Jurkat, Clone E6-1 (cell line): Measurements from ENCODE around the gene MRPS2.
"Not testable (repeated sequence)": the region's sequence is repeated elsewhere in the genome, so short reads cannot be mapped to it uniquely, and the experiment has no call there.

Experiments
- DNase-seq: peaks from one replicate; pipeline ENCODE4 v3.0.0-alpha.2; 2011; ENCODE audit warnings: low read depth, low spot score
- H3K4me3 ChIP-seq: 2 replicates; pipeline ENCODE4 v1.5.1; 2011; ENCODE audit warnings: mild to moderate bottlenecking, low read length, control low read depth, moderate library complexity

The MRPS2 gene

DNA sequence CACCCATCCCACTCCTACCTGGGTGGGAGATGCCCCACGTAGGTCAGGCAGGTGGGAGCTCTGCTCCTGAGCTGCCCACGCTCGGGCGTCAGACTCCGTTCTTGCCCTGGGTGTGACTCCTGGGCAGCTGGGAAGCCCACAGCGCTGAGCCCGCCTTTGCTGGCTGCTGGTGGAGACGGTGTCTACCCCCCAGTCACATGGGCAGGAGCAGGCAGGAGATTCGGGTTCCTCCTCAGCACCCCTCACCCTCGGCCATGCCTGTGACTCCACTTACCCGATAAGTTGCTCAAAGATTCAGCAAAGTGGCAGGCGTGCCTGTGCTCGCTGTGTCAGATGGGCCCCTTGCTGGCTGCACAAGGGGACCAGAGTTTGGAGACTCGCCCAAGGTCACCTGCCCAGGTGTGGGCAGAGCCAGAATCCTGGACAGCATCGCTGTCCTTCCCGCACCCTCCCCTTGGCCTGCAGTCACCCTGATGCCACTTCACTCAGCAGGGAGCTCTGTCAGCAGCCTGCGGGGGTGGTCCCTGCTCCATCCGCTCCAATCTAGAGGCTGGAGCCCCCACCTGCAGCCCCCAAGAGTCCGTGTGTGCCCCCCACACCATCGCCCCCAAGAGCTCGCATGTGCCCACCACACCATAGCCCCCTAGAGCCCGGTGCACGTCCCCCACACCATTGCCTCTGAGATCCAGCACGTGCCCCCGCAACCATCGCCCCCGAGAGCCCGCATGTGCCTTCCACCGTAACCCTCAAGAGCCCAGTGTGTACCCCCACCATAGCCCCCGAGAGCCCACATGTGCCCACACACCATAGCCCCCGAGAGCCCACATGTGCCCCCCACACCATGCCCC, 25.0 kb downstream of the MRPS2 start:
- DNase-seq, result no peak
- H3K4me3 ChIP-seq, result no peak overlapping the region

DNA sequence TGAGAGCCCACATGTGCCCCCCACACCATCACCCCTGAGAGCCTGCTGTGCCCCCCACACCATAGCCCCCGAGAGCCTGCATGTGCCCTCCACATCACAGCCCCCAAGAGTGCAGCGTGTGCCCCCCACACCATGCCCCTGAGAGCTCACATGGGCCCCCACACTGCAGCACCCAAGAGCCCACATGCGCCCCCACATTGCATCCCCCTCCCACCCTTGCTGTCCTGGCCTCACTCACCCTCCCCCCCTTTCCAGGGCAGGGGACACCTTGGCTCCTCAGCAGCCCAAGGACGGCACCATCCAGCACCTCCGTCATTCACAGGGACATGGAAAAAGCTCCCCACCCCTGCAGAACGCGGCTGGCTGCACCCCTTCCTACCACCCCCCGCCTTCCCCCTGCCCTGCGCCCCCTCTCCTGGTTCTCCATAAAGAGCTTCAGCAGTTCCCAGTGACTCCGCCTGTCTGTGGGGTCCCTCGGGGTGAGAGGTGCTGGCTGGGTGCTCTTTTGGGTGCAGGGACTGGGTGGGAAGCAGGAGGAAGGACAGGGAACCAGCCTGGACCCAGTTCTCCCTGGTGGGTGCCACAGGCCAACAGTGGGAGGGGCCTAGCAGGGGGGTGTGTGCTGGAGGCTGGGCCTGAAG, 25.7 kb downstream of the MRPS2 start:
- H3K4me3 ChIP-seq, result no peak overlapping the region
- no peak for DNase-seq

- no peak for DNase-seq
- no peak overlapping the region for H3K4me3 ChIP-seq
Observed at GRCh38 chr9:135526730-135527571, 26.5 kb downstream of the MRPS2 start.

DNA sequence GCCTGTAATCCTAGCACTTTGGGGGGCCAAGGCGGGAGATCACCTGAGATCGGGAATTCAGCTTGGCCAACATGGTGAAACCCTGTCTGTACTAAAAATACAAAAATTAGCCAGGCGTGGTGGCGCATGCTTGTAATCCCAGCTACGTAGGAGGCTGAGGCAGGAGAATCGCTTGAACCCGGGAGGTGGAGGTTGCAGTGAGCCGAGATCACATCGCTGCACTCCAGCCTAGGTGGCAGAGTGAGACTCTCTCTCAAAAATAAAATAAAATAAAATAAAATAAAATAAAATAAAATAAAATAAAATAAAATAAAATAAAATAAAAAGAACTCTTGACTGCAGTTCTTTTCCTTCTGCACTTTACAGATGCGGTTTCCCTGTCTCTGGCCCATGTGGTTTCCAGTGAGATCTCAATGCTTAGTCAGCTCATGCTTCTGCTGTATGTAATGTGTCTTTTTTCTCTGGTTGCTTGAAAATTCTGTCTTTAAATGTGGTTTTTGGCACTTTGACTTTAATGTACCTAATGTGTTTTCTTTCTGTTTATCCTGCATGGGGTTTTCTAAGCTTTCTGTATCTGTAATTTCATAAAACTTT, 28.5 kb downstream of the MRPS2 start:
- H3K4me3 ChIP-seq, result not testable (repeated sequence)
- DNase-seq, result peak; percentile 52

DNA sequence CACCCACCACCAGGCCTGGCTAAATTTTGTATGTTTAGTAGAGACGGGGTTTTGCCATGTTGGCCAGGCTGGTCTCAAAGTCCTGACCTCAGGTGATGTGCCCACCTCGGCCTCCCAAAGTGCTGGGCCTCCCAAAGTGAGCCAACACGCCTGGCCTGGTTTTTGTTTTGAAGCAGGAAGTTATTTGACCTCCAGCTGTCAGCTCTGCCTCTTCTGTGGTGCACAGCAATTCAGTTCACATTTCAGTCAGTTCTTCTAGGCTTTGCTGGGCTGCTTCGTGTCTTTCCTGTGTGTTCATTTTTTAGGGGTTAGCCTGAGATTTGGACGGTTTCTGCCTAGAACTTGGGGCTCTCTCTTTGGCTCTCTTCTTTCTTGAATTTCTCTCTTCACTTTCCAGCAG, 29.7 kb downstream of the MRPS2 start:
- no peak overlapping the region for H3K4me3 ChIP-seq
- no peak for DNase-seq

- no peak overlapping the region for H3K4me3 ChIP-seq
- no peak for DNase-seq
Observed at GRCh38 chr9:135531096-135531495, 30.6 kb downstream of the MRPS2 start.

DNA sequence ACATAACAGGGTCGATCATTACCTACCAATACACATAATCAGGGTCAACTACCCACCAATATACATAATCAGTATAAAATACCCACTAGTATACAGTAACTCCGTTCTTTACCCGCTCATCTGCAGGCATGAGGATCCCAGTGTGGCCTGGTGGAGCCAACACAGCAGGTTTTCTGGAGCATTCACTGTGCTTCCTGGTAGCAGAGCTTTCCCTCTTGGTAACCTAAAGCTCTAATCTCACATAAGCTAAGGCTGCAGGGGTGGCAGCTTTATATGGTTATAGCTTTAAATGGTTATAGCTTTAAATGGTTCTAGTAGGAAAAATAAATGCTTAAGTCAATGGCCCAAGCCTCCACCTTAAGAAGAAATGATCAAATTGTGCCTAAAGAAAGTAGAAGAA, 32.6 kb downstream of the MRPS2 start:
- no peak for DNase-seq
- no peak overlapping the region for H3K4me3 ChIP-seq

- DNase-seq, result no peak
- no peak overlapping the region for H3K4me3 ChIP-seq
Observed at GRCh38 chr9:135533674-135534073, 33.2 kb downstream of the MRPS2 start.

DNA sequence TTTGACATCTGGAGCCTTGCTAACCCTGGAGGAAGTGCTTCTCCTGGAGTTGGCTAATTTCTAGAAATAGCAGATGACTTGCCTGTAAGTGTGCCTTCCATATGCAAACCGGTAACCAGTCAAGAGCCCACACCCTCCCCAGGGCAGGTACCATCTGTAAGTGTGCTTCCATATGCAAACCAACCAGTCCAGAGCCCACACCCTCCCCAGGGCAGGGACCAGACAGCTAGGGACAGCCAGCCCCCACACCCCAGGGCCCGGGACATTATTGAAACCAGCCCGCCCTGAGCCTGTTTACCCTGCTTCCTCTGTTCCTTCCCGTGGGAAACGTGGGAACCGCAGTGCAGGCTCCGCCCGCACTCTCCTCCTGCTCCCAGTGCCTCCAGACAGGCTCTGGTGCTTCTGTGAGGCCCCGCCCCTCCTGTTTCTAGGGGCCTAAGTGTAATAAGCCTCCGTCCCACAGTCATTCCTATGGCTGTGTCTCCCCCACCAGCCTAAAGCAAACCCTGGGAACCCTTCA, 33.8 kb downstream of the MRPS2 start:
- not testable (repeated sequence) for DNase-seq, H3K4me3 ChIP-seq

GRCh38 chr9:135534826-135535225, 34.3 kb downstream of the MRPS2 start:
- not testable (repeated sequence) for H3K4me3 ChIP-seq, DNase-seq

GRCh38 chr9:135535631-135536030, 35.1 kb downstream of the MRPS2 start:
- not testable (repeated sequence) for DNase-seq, H3K4me3 ChIP-seq

DNA sequence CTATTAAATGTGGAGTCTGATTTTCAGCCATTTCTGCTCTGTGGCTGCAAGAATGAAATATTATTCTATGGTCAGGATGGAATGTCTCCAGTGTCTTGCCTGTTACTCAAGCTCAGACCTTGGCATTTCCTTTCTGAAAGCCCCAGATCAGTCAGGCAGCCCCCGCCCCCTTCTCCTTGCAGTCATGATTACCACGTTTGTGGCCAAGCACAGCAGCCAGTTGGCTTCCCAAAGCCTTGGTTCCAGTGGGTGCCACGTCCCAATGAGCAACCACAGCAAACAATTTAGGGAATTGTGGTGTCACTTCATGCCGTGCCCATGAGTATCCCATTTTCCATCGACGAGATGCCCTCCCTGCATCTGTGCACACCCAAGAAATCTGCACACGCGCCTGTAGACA, 35.7 kb downstream of the MRPS2 start:
- no peak for DNase-seq
- H3K4me3 ChIP-seq, result no peak overlapping the region

GRCh38 chr9:135543262-135543894, 42.9 kb downstream of the MRPS2 start:
- H3K4me3 ChIP-seq, DNase-seq: not testable (repeated sequence)

GRCh38 chr9:135544981-135545635, 44.6 kb downstream of the MRPS2 start:
- DNase-seq, result no peak
- H3K4me3 ChIP-seq, result no peak overlapping the region

DNA sequence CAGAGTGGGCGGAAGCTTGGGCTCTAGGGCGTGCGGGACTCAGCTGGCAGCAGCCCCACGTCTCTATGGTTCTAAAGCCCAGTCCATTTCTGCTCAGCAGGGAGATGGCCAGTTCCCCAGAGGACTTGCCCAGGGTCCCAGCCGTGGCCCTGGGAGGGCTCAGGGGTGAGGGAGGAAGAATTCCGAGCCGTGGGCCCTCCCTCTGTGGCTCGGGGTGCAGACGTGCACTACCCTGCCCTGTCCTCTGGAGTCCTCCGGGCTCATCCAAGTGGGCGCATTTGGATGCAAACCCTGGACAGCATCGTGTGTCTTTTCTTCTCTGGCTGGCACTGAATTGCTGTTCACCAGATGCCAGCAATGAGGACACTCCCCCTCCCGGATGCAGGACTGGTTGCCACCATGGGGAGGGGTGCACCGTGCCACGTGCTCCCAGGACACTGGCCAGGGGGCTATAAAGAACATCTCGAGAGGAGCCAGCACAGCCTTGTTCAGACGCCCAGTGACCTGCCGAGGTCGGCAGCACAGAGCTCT, 45.2 kb downstream of the MRPS2 start, which contains the start of gene OBP2A:
OBP2A (plus strand) TSS at position 481 of the 531 bp plus-strand sequence. CDS start 55 bp downstream, outside the sequence.
- H3K4me3 ChIP-seq, DNase-seq: not testable (repeated sequence)

GRCh38 chr9:135546792-135547617, 46.5 kb downstream of the MRPS2 start:
- not testable (repeated sequence) for H3K4me3 ChIP-seq

More at GRCh38 chr9:135546792-135547617, 46.5 kb downstream of the MRPS2 start:
- not testable (repeated sequence) for DNase-seq
